Measurements from ENCODE around the gene PICK1.

PICK1 gene

GRCh38 chr22:38051261-38051660 is 5.9 kb upstream of the PICK1 start:
- no peak for DNase-seq

GRCh38 chr22:38051900-38052862 is 5.0 kb upstream of the PICK1 start:
- peak; percentile 8 for DNase-seq

GRCh38 chr22:38062791-38063190 is 5.6 kb downstream of the PICK1 start:
- DNase-seq, result no peak

GRCh38 chr22:38065539-38065938 is 8.3 kb downstream of the PICK1 start:
- no peak for DNase-seq

- DNase-seq, result no peak
These were observed 9.3 kb downstream of the PICK1 start for GRCh38 chr22:38066381-38067027.

- no peak for DNase-seq
These were observed 9.8 kb downstream of the PICK1 start for GRCh38 chr22:38067028-38067415.

GRCh38 chr22:38067761-38068360 is 10.7 kb downstream of the PICK1 start:
- DNase-seq, result no peak

- no peak for DNase-seq
These were observed 11.6 kb downstream of the PICK1 start for GRCh38 chr22:38068641-38069371.

- DNase-seq, result no peak
These were observed 12.4 kb downstream of the PICK1 start for GRCh38 chr22:38069372-38070249.

- no peak for DNase-seq
These were observed 13.2 kb downstream of the PICK1 start for GRCh38 chr22:38070250-38070921.

- DNase-seq, result no peak
These were observed 14.5 kb downstream of the PICK1 start for GRCh38 chr22:38071421-38072321.

GRCh38 chr22:38072322-38073149 is 15.3 kb downstream of the PICK1 start:
- DNase-seq, result no peak

GRCh38 chr22:38073150-38074130 is 16.2 kb downstream of the PICK1 start:
- DNase-seq, result no peak

GRCh38 chr22:38074181-38075104 is 17.2 kb downstream of the PICK1 start:
- DNase-seq, result no peak

GRCh38 chr22:38075105-38075825 is 18.1 kb downstream of the PICK1 start:
- DNase-seq, result no peak

GRCh38 chr22:38075961-38076360 is 18.8 kb downstream of the PICK1 start:
- no peak for DNase-seq
